Lower lobe of right lung (tissue), 2 donors: ENCODE measurements around the gene LRRN4CL. TPM values are rescaled to one million over a fixed set of nuclear protein-coding genes. Genes with fewer than 3 reads are reported as not detected.
A peak's percentile ranks its signal among the peaks of the same experiment; 100 is the strongest.

Source experiments
- ATAC-seq, 2 donors: fragments of 200-7000 bp; cut with Tn5 transposase; one replicate each; pipeline ENCODE4 v1.9.1; 2020 to 2022; ENCODE audit warnings: mild to moderate bottlenecking in 2 of 2, moderate library complexity in 2 of 2
- DNase-seq: peaks from one replicate; pipeline ENCODE4 v3.0.0-alpha.2; 2020
- H3K27ac ChIP-seq: fragments of 200-600 bp; one replicate; pipeline ENCODE4 v1.8.0; 2022
- H3K27me3 ChIP-seq: fragments of 200-600 bp; one replicate; pipeline ENCODE4 v1.8.0; 2022; ENCODE audit warnings: low read depth
- H3K36me3 ChIP-seq: fragments of 200-600 bp; one replicate; pipeline ENCODE4 v1.8.0; 2022; ENCODE audit warnings: mild to moderate bottlenecking
- H3K4me1 ChIP-seq: fragments of 200-600 bp; one replicate; pipeline ENCODE4 v1.8.0; 2022
- H3K4me3 ChIP-seq: fragments of 200-600 bp; one replicate; pipeline ENCODE4 v1.8.0; 2022; ENCODE audit warnings: mild to moderate bottlenecking
- H3K9me3 ChIP-seq: fragments of 200-600 bp; one replicate; pipeline ENCODE4 v1.8.0; 2022
- CTCF ChIP-seq: fragments of 200-600 bp; IDR thresholded peaks from one replicate; pipeline ENCODE4 v1.8.0; 2022; ENCODE audit warnings: antibody characterized with exemption, mild to moderate bottlenecking
- intact Hi-C: fragments of 100-400 bp; cut with DNase I; formaldehyde crosslinking; loops from one replicate; pipeline ENCODE4 v1.11.0; 2022
- total RNA-seq: library from RNA; stranded (reverse); fragmentation: NEBNext Ultra II Directional; extraction: Animal tissue kit (Norgen Biotek cat#: 25700); gene quantifications from one replicate; pipeline ENCODE4 v1.2.1, GENCODE V29; 2021
- donor health status: DM: no; HTN: yes; CAD: no; lungs with severe emphysema.

LRRN4CL gene
- total RNA-seq, 1 donor from 2014 or later, result 3.4 TPM

GRCh38 chr11:62715150-62716130 lies 26.1 kb upstream of the LRRN4CL start:
- peaks cover 100% of the 10 kb centered on the region for H3K36me3 ChIP-seq
- H3K9me3 ChIP-seq, result no peaks in the 10 kb centered on the region
- TF ChIP-seq CTCF, result no peak
- no peaks in the 10 kb centered on the region for H3K27me3 ChIP-seq
- no peak for DNase-seq
- peaks cover 11% of the 10 kb centered on the region for H3K4me1 ChIP-seq
- ATAC-seq, result no peak
- H3K4me3 ChIP-seq, result no peak overlapping the region
- no peak overlapping the region for H3K27ac ChIP-seq
- intact Hi-C loops, result no loop called here

GRCh38 chr11:62713343-62713742 lies 24.0 kb upstream of the LRRN4CL start:
- peak; percentile 25 to 47 for ATAC-seq
- TF ChIP-seq CTCF, result no peak
- Histone ChIP-seq H3K4me1 (peaks cover 25% of the 10 kb centered on the region), H3K27ac (peak overlapping the region; percentile 25), H3K9me3 (no peaks in the 10 kb centered on the region), H3K27me3 (no peaks in the 10 kb centered on the region), H3K36me3 (peaks cover 80% of the 10 kb centered on the region), H3K4me3 (no peak overlapping the region)
- DNase-seq, result no peak
- intact Hi-C loops, result no loop called here

- H3K4me1 ChIP-seq, result peaks cover 28% of the 10 kb centered on the region
Measured at GRCh38 chr11:62712861-62713260, 23.5 kb upstream of the LRRN4CL start.

GRCh38 chr11:62712276-62712812 lies 23.0 kb upstream of the LRRN4CL start:
- Histone ChIP-seq H3K4me1 (peaks cover 28% of the 10 kb centered on the region), H3K27me3 (no peaks in the 10 kb centered on the region), H3K36me3 (peaks cover 70% of the 10 kb centered on the region), H3K4me3 (no peak overlapping the region), H3K9me3 (no peaks in the 10 kb centered on the region), H3K27ac (no peak overlapping the region)
- intact Hi-C loops, result no loop called here
- DNase-seq (no peak), ATAC-seq (no peak)
- TF ChIP-seq CTCF, result no peak

More at GRCh38 chr11:62712861-62713260, 23.5 kb upstream of the LRRN4CL start:
- Histone ChIP-seq H3K36me3 (peaks cover 76% of the 10 kb centered on the region), H3K9me3 (no peaks in the 10 kb centered on the region), H3K27ac (peak overlapping the region; percentile 25), H3K4me3 (no peak overlapping the region), H3K27me3 (no peaks in the 10 kb centered on the region)
- no peak for ATAC-seq
- DNase-seq, result no peak
- intact Hi-C loops, result no loop called here
- no peak for TF ChIP-seq CTCF

GRCh38 chr11:62710001-62710345 lies 20.6 kb upstream of the LRRN4CL start:
- peak overlapping the region; percentile 95 for H3K27ac ChIP-seq
- peak overlapping the region; percentile 61 for H3K4me3 ChIP-seq
- ATAC-seq, result no peak
- no peak for DNase-seq
- H3K36me3 ChIP-seq, result peaks cover 47% of the 10 kb centered on the region
- H3K27me3 ChIP-seq, result no peaks in the 10 kb centered on the region
- intact Hi-C loops, result no loop called here
- peaks cover 44% of the 10 kb centered on the region for H3K4me1 ChIP-seq
- H3K9me3 ChIP-seq, result no peaks in the 10 kb centered on the region
- no peak for TF ChIP-seq CTCF
